K562 (cell line): ENCODE measurements around the gene CBX4. TPM values are rescaled to one million over a fixed set of nuclear protein-coding genes. Genes with fewer than 3 reads are reported as not detected.

Source experiments
- EZH2 ChIP-seq: IDR thresholded peaks from 2 replicates; pipeline ENCODE4 v1.6.1; 2012; ENCODE audit warnings: low read depth, mild to moderate bottlenecking, inconsistent platforms, low read length, borderline replicate concordance
- FIP1L1 ChIP-seq: fragments of 200-400 bp; formaldehyde crosslinking; IDR thresholded peaks from 2 replicates; pipeline ENCODE4 v1.6.1; 2018; ENCODE audit warnings: mild to moderate bottlenecking, low read depth, low read length; ENCODE audit not compliant: poor library complexity, severe bottlenecking
- FOSL1 ChIP-seq: fragments of 200-800 bp; sonication (Bioruptor generic); conservative IDR thresholded peaks from 2 replicates; pipeline ENCODE4 v1.6.1; 2016; ENCODE audit warnings: missing genetic modification characterization, missing compliant biosample characterization
- GABPA ChIP-seq: fragments of 200-800 bp; sonication (Bioruptor generic); conservative IDR thresholded peaks from 2 replicates; pipeline ENCODE4 v1.6.1; 2016; ENCODE audit warnings: low read depth, missing genetic modification characterization, missing compliant biosample characterization
- GATAD2B ChIP-seq: fragments of 450-650 bp; IDR thresholded peaks from 2 replicates; pipeline ENCODE4 v1.6.1; 2017; ENCODE audit warnings: mild to moderate bottlenecking, borderline replicate concordance
- HDAC8 ChIP-seq: fragments of 450-650 bp; IDR thresholded peaks from 2 replicates; pipeline ENCODE4 v1.6.1; 2016; ENCODE audit warnings: mild to moderate bottlenecking, missing genetic modification characterization, moderate library complexity, missing compliant biosample characterization
- HNRNPK ChIP-seq: fragments of 200-400 bp; formaldehyde crosslinking; IDR thresholded peaks from one replicate; pipeline ENCODE4 v1.6.1; 2018; ENCODE audit warnings: mild to moderate bottlenecking, low read depth, low read length; ENCODE audit not compliant: poor library complexity, severe bottlenecking
- MAZ ChIP-seq, 2 experiments: fragments of 450-650 bp in 1 of 2; sonication (generic) in 1 of 2; formaldehyde crosslinking; IDR thresholded peaks in 1 of 2; conservative IDR thresholded peaks in 1 of 2; 2 replicates each; pipeline versions ENCODE4 v1.4.0 to v1.5.0; 2020; ENCODE audit warnings: mild to moderate bottlenecking in 1 of 2, missing genetic modification reagents in 1 of 2
- MED1 ChIP-seq: sonication (generic); formaldehyde crosslinking; IDR thresholded peaks from 2 replicates; pipeline ENCODE4 v1.8.1; 2023; ENCODE audit warnings: missing genetic modification reagents, borderline replicate concordance
- MYC ChIP-seq, 2 experiments: fragments of 250-450 bp in 1 of 2; sonication (Bioruptor Pico) in 1 of 2; IDR thresholded peaks; 2 replicates each; pipeline versions ENCODE4 v1.5.1 to v1.6.1; 2012 to 2021; ENCODE audit warnings: low read depth in 2 of 2, borderline replicate concordance in 1 of 2, improper control_type of control experiment in 1 of 2, low read length in 1 of 2, mild to moderate bottlenecking in 1 of 2, moderate library complexity in 1 of 2
- NR0B1 ChIP-seq: fragments of 450-650 bp; IDR thresholded peaks from one replicate; pipeline ENCODE4 v1.6.1; 2018; ENCODE audit warnings: mild to moderate bottlenecking, moderate library complexity; ENCODE audit not compliant: partially characterized antibody
- POU5F1 ChIP-seq: fragments of 150-350 bp; IDR thresholded peaks from 2 replicates; pipeline ENCODE4 v1.6.1; 2014; ENCODE audit warnings: borderline replicate concordance, low read length, low read depth, mild to moderate bottlenecking; ENCODE audit not compliant: partially characterized antibody
- SAFB ChIP-seq: fragments of 200-400 bp; formaldehyde crosslinking; IDR thresholded peaks from 2 replicates; pipeline ENCODE4 v1.6.1; 2017; ENCODE audit warnings: low read depth, low read length, borderline replicate concordance
- SIN3A ChIP-seq, 2 experiments: fragments of 150-350 bp in 1 of 2; IDR thresholded peaks; 2 replicates each; pipeline ENCODE4 v1.6.1; 2011 to 2016; ENCODE audit warnings: borderline replicate concordance in 2 of 2, low read depth in 2 of 2, low read length in 2 of 2, mild to moderate bottlenecking in 2 of 2, moderate library complexity in 2 of 2; ENCODE audit not compliant: control insufficient read depth in 1 of 2
- VEZF1 ChIP-seq: fragments of 200-800 bp; sonication (Bioruptor generic); IDR thresholded peaks from 2 replicates; pipeline ENCODE4 v1.6.1; 2017; ENCODE audit warnings: missing genetic modification characterization, missing compliant biosample characterization
- YY1 ChIP-seq, 3 experiments: IDR thresholded peaks; 2 replicates each; pipeline ENCODE4 v1.6.1; 2011; ENCODE audit warnings: low read length in 2 of 3, mild to moderate bottlenecking in 2 of 3, moderate library complexity in 2 of 3, borderline replicate concordance in 1 of 3, control low read depth in 1 of 3, low read depth in 1 of 3; ENCODE audit not compliant: insufficient read depth in 3 of 3, insufficient replicate concordance in 2 of 3, control insufficient read depth in 1 of 3, insufficient read length in 1 of 3; ENCODE audit errors: extremely low read depth in 1 of 3
- ZNF239 ChIP-seq: fragments of 250-450 bp; sonication (Bioruptor Pico); IDR thresholded peaks from 2 replicates; pipeline ENCODE4 v1.4.0; 2020; ENCODE audit warnings: mild to moderate bottlenecking
- ZNF282 ChIP-seq: sonication (generic); formaldehyde crosslinking; IDR thresholded peaks from 2 replicates; pipeline ENCODE4 v1.8.1; 2023; ENCODE audit warnings: missing genetic modification reagents
- ZNF76 ChIP-seq: fragments of 250-450 bp; sonication (Bioruptor Pico); IDR thresholded peaks from 2 replicates; pipeline ENCODE4 v1.4.0; 2020; ENCODE audit warnings: mild to moderate bottlenecking, moderate library complexity, borderline replicate concordance
- ZNF764 ChIP-seq: fragments of 250-450 bp; sonication (Bioruptor Pico); IDR thresholded peaks from 2 replicates; pipeline ENCODE4 v1.4.0; 2020; ENCODE audit warnings: low read depth, mild to moderate bottlenecking, moderate library complexity
- polyA plus RNA-seq, 8 experiments: library from polyadenylated mRNA; depleted of rRNA in 4 of 8; stranded (reverse) in 5 of 8; unstranded in 3 of 8; fragments of >200 nt; fragmentation: Nextera tagmentation in 2 of 8; fragmentation: Illumina TruSeq in 1 of 8; extraction: Ambion mirVana in 2 of 8; extraction: Trizol in 1 of 8; gene quantifications; 2 replicates each; pipeline versions ENCODE4 v1.2.1 to v1.2.3, GENCODE V29; 2011 to 2014; ENCODE audit warnings: inconsistent platforms in 1 of 8, missing spikeins in 1 of 8
- total RNA-seq, 7 experiments: library from RNA; depleted of rRNA in 6 of 7; stranded (reverse); fragments of >200 nt in 6 of 7; fragmentation: Illumina TruSeq in 2 of 7; extraction: Trizol in 2 of 7; gene quantifications; 2 replicates each; pipeline versions ENCODE4 v1.2.1 to v1.2.3, GENCODE V29; 2011 to 2021; ENCODE audit warnings: low replicate concordance in 1 of 7
- TF ChIP-seq, protein P1 (sequence below): sonication (generic); formaldehyde crosslinking; IDR thresholded peaks from 2 replicates; pipeline ENCODE4 v1.8.0; 2022; ENCODE audit warnings: missing genetic modification reagents, mild to moderate bottlenecking, moderate library complexity, borderline replicate concordance

The CBX4 gene
- total and polyA plus RNA-seq, 9 of the 15 experiments (the other 6 are each of a cell fraction or from before 2014, with no cell fraction given) = 0.98 to 50.5 (median 10.0) TPM

DNA sequence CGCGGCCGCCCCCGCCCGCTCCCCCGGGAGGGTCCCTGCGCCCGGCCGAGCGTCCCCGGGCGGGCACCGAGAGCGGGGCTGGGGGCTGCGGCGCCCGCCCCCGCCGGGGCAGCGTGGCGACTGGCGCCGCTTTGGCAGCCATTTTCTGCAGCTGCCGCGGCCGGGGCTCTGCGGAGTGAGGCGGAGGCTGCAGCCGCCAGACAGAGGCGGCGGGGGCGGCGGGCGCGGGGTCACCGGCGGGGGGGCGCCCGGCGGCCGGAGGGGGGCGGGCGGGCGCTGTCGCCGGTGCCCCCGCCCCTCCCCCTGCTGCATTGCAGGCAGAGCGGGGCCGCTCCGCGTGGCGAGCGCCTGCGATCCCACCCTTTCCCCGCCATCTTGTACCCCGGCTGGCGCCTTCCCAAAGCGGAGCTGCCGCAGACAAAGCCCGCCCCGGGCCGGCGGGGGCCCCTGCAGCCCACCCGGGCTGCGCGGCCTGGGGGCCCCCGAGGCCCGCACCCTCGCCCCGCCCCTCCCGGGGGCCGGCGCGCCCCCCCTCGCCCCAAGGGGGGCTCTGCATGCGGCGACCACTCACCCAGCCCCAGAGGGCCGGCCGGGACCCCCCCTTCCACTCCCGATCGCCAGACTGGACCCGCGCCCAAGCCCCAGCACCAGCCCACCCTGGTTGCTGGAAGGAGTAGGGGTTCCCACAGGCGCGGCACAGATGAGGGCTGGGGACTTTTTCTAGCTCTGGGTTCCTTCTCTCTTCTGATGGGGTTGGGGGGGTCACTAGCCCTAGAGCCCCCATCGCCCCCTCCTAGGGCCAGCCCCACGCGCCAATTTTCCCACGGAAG lies 25.7 kb downstream of the CBX4 start (continued):
- TF ChIP-seq GABPA = 0 out of 2 replicates have a peak, but pooled peaks have one; percentile 23
- no peak for TF ChIP-seq NR0B1
- TF ChIP-seq POU5F1 = no peak
- TF ChIP-seq ZNF282 (CRISPR knock-in tag) = no peak
- TF ChIP-seq GATAD2B = no peak
- no peak for TF ChIP-seq ZNF239 (CRISPR knock-in tag)
- no peak for TF ChIP-seq FIP1L1
- peak; percentile 60 to 95 (median 90) for TF ChIP-seq YY1 (IDR thresholded peaks at IDR 0.05; ENCODE audit: borderline replicate concordance in 1 of 3, control insufficient read depth in 1 of 3, extremely low read depth in 1 of 3, insufficient read depth in 3 of 3, insufficient read length in 1 of 3, insufficient replicate concordance in 2 of 3, low read depth in 1 of 3, low read length in 2 of 3)
- peak; percentile 35; the same call in 1 of the 2 replicates for TF ChIP-seq FOSL1 (tag)
- TF ChIP-seq, protein P1, sequence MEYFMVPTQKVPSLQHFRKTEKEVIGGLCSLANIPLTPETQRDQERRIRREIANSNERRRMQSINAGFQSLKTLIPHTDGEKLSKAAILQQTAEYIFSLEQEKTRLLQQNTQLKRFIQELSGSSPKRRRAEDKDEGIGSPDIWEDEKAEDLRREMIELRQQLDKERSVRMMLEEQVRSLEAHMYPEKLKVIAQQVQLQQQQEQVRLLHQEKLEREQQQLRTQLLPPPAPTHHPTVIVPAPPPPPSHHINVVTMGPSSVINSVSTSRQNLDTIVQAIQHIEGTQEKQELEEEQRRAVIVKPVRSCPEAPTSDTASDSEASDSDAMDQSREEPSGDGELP (CRISPR knock-in tag) = no peak
- TF ChIP-seq MYC (IDR thresholded peaks at IDR 0.05; ENCODE audit: low read depth, low read length) = peak; percentile 86
- TF ChIP-seq MYC (CRISPR knock-in tag; IDR thresholded peaks at IDR 0.05; ENCODE audit: borderline replicate concordance, low read depth) = no peak
- no peak for TF ChIP-seq HNRNPK
- TF ChIP-seq HDAC8 = no peak
- TF ChIP-seq SAFB = no peak
- no peak for TF ChIP-seq MED1 (CRISPR knock-in tag)
- no peak for TF ChIP-seq ZNF764 (CRISPR knock-in tag)
- no peak for TF ChIP-seq EZH2
- TF ChIP-seq VEZF1 (CRISPR knock-in tag) = peak; percentile 95
- TF ChIP-seq SIN3A (IDR thresholded peaks at IDR 0.05; ENCODE audit: borderline replicate concordance in 2 of 2, control insufficient read depth in 1 of 2, low read depth in 2 of 2, low read length in 2 of 2) = no peak
- peak in 1 of 2 experiments; percentile 45; a peak in 2 of 4 replicates for TF ChIP-seq MAZ (CRISPR knock-in tag; conservative IDR thresholded peaks at IDR 0.05 in 1 of 2, IDR thresholded peaks at IDR 0.05 in 1 of 2)
- no peak for TF ChIP-seq ZNF76
